Germinal center (tissue), 1 donor: ENCODE results near the gene SAP130.

Experiments used
- DNase-seq: peaks from one replicate; pipeline ENCODE4 v3.0.0; 2012; ENCODE audit warnings: mixed read lengths, low spot score

The SAP130 gene

DNA sequence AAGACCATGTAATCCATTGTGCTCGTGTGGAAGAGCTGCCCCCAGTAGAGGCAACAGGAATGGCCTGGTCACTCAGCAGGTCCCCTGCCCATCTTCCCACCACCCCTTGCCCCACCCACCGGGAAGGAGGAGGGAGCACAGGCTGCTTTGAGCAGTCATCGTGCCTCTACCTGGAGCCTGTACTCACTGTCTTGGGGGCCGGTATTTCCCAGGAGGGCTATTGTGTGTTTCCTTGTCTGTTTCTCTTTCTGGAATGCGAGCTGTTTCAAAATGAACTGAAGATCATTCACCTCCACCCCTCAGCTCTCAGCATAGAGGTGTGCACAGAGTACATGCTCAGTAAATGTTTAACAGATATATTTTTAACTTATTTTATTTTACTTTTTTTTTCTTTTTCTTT is 134.4 kb downstream of the SAP130 start:
- DNase-seq = no peak

- no peak for DNase-seq
Measured at GRCh38 chr2:127893033-127893432, 134.8 kb downstream of the SAP130 start.

- DNase-seq = no peak
Measured at GRCh38 chr2:127891811-127892210, 136.0 kb downstream of the SAP130 start.
